ENCODE data around the gene MCHR1.

DNA sequence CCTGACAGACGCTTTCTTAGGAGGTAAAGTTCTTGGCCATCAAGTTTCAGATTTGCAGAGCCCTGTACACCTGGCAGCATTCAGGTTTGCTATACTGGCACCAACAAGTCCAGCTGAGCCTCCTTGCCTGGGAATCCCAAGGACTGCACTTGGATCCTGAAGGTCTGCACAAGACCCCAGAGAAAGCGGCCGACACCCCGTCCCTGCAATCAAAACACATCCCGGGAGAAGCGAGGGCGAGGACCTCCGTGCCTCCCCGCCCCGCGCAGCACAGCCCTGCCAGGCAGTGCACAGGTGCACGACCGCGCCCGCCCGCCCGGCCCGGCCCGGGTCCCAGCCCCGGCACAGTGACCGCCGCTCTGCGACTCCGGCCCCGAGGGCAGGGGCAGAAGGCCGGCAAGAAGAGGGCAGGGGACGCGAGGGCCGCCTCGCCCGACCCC is 43.3 kb upstream of the MCHR1 start:
- TF ChIP-seq EZH2 (IDR thresholded peaks at IDR 0.05) (no peak), POLR2AphosphoS5 (IDR thresholded peaks at IDR 0.05; ENCODE audit: borderline replicate concordance, low read depth, low read length) (no peak), FOXP2 (optimal IDR thresholded peaks at IDR 0.05; ENCODE audit: control extremely low read depth, extremely low read length, insufficient read depth) (no peak)

All from SK-N-MC (cell line).